Islet of Langerhans (tissue), 1 donor: Measurements from ENCODE around the gene SDHA.
"Not testable (repeated sequence)": the region's sequence is repeated elsewhere in the genome, so short reads cannot be mapped to it uniquely, and the experiment has no call there.

Experiments
- FAIRE-seq: peaks from one replicate; lab custom pipeline; 2011; peaks lifted over from hg19 to GRCh38; lab: Jason Lieb, UNC

The SDHA gene

GRCh38 chr5:257148-257547 lies 39.0 kb downstream of the SDHA start:
- no peak for FAIRE-seq

GRCh38 chr5:263275-263974 lies 45.3 kb downstream of the SDHA start:
- FAIRE-seq: not testable (repeated sequence)

DNA sequence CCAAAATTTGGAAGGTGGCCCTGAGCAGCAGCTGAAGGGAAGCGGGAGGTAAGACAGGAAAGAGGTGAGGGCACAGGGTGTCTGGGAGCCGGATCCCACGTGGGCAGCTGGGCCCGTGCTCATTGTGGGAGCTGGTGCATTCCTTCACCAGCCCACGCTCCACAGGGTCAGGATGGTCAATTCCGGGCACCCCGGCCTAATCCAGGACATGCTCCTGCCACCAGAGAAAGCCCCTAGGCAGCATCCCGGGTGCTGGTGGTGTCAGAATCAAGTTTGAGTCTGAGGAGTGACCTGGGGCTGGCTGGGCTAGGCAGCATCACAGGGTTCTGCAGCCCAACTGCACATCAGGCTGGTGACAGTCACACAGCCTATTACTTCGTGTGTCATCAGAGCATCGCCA lies 46.2 kb downstream of the SDHA start:
- FAIRE-seq: no peak

DNA sequence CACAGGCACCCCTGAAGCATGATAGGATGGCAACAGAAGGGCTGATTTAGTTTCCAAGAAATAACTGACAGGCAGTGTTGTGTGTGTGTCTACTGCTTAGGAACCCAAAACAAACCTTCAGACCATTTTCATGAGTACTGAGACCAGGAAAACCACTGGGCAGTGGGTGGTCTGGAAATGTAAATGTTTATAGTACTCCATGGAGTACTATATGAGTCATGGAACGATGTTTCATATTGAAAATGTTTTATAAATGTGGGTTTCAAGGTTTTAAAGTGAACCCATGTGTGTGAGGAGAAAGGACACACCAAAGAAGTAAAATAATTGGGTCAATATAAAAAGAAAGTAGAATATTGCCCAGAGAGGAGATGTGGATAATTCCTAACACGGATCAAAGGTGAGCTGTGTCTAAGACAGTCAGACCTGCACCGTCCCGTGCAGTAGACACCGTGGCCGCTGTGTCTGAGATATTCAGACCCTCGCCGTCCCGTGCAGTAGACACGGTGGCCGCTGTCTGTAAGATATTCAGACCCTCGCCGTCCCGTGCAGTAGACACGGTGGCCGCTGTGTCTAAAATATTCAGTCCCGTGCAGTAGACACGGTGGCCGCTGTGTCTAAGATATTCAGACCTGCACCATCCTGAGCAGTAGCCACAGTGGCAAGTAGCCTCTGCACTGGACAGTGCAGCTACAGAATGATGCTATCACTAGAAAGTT lies 48.3 kb downstream of the SDHA start:
- not testable (repeated sequence) for FAIRE-seq

- no peak for FAIRE-seq
Observed at GRCh38 chr5:267716-268115, 49.6 kb downstream of the SDHA start.

DNA sequence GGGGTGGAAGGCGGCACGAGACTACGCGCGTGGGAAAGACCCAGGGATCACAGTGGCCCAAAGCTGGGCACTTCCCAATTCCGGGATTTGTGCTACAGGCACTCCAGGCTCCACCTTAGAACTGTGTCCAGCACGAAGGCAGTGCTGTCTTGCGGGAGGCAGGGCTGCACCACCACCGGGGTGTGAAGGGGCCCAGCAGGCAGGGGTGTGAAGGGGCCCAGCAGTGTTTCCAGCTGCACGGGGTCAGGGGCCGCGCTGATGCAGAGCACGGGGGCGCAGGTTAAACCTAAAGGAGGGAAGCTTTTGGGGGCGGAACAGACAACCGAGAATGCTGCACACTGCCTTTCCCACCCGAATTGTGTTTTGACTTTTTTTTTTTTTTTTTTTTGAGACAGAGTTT lies 52.2 kb downstream of the SDHA start:
- FAIRE-seq: no peak

DNA sequence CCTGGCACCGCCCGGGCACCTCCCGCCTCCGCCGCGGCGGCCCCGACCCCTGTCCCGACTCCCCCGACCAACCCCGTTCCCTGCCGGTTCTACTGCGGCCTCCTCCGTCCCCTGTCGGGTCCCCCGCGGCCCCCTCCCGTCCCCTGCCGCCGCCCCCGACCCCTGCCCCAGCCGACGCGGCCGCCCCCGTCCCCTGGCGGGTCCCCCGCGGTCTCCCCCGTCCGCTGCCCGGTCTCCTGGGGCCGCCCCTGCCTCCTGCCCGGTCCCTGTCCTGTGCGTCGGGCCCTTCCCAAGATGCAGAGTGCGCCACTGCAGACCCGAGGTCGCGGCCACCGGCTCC lies 53.7 kb downstream of the SDHA start:
- not testable (repeated sequence) for FAIRE-seq

GRCh38 chr5:273091-273490 lies 55.0 kb downstream of the SDHA start:
- not testable (repeated sequence) for FAIRE-seq

DNA sequence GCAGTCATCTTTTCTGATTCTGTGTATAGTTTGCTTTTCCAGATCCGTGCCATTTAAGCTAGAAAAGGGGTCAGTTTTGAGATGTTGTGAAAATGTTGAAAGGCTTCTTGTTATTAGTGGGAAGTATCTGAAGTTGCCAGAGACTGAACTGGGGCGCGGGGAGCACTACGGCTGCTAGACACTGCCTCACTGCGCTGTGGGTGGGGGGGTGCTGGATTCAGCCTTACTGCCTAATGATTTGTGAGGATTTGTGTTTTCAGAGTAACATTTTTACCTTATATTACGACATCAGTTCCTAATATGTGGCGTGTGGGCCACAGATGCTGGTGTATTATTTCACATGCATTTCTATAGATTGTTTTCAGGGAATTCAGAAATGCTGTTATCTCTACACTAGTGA lies 55.4 kb downstream of the SDHA start:
- not testable (repeated sequence) for FAIRE-seq

DNA sequence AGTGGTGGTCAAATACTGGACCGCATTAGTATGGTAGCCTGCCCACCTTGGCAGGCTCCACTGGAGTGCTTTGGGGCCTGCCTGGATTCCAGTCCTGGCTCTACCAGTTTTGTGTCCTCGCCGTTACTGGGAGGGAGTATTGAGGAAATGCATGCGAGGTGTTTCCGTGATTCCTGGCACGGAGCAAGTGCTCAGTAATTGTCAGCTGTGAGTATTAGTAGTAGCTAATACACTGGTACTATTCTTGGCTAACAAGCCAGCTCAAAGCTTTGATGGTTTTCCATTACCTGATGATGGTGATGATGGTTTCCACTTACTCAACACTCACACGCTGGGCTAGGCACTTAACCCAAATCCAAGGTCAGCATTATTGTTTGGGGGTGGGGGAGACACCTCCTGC lies 56.2 kb downstream of the SDHA start:
- not testable (repeated sequence) for FAIRE-seq

GRCh38 chr5:278646-279045 lies 60.5 kb downstream of the SDHA start:
- FAIRE-seq: no peak

- not testable (repeated sequence) for FAIRE-seq
Observed at GRCh38 chr5:279051-279665, 61.0 kb downstream of the SDHA start.

DNA sequence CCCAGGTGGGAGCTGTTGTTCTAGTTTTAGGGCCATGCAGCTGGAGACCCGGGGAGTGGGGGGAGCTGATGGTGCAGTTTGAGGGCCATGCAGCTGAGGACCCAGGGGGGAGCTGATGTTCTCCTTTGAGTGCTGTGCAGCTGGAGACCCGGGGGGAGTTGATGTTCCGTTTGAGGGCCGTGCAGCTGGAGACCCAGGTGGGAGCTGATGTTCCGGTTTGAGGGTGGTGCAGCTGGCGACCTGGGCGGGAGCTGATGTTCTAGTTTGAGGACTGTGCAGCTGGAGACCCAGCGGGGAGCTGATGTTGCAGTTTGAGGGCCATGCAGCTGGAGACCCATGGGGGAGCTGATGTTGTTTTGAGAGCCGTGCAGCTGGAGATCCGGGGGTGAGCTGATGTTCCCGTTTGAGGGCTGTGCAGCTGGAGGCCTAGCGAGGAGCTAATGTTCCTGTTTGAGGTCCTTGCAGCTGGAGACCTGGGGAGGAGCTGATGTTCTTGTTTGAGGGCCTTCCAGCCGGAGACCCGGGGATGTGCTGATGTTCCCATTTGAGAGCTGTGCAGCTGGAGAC lies 68.0 kb downstream of the SDHA start:
- no peak for FAIRE-seq

- FAIRE-seq: not testable (repeated sequence)
Observed at GRCh38 chr5:290200-290599, 72.1 kb downstream of the SDHA start.

GRCh38 chr5:291345-291744 lies 73.2 kb downstream of the SDHA start:
- FAIRE-seq: not testable (repeated sequence)

GRCh38 chr5:294788-295187 lies 76.7 kb downstream of the SDHA start:
- not testable (repeated sequence) for FAIRE-seq

DNA sequence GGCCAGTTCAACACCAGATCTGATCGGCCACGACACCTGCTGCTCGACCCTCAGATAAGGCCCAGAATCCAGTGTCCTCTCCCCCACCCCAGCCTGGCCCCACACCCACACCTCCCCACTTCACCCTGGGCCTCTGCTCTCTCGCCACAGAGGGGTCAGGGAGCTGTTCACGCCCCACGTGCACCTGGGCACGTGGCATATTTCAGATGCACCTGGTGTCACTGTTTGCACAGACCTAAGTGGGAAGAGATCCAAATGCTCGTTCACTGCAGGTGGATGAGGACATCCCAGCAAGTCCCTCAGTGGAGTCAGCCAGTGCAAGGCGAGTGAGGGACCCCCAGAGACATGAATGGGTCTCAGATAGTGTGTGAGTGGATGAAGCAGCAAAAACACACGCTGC lies 78.1 kb downstream of the SDHA start:
- not testable (repeated sequence) for FAIRE-seq

DNA sequence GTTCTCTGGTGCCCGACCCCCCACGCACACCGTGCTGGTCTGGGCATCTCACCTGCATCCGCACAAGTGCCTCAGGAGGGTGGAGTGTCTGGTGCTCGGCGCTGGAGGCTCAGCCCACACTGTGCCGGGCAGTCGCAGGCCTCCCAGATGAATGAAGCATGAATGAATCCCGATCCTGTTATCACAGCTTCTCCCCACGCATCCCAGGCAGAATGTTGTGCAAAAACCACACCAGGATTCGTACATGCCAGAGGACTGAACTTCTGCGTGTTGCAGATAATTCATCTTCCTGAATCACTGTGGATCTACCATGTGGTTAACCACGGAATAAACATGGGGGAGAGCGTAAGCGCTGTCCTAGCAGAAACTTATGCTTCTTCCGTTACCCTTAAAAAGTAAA lies 78.8 kb downstream of the SDHA start:
- FAIRE-seq: not testable (repeated sequence)

- FAIRE-seq: not testable (repeated sequence)
Observed at GRCh38 chr5:297448-297847, 79.3 kb downstream of the SDHA start.

DNA sequence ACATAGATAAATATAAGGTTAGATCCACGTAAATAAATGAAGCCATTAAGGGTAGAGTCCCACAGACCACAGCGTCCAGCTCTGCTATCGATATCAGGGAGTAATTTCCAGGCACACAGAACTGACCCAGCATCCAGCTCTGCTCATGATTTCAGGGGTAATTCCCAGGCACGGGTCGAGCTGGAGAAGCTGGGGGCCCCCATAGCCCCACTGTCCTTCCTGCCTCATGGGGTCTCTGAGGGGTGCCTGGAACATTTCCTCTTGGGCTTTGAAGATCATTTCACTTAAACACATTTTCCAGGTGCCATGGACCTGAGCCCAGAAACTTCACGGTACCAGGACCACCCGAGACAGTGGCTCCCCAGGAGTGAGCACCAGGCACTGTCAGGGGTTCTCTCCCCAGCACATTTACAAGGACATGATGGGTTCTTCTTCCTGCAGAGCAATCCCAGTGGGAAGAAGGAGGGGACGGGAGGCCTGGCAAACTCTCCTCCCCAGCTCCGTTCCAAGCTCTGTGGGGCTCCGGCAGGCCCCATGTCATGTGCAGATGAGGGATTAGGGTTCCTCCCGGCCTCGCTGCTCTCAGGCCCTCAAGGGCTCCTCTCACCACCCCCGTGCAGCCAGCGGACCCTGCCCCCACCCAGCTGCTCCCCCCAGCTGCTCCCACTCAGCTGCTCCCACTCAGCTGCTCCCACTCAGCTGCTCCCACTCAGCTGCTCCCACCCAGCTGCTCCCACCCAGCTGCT lies 80.0 kb downstream of the SDHA start:
- FAIRE-seq: not testable (repeated sequence)

DNA sequence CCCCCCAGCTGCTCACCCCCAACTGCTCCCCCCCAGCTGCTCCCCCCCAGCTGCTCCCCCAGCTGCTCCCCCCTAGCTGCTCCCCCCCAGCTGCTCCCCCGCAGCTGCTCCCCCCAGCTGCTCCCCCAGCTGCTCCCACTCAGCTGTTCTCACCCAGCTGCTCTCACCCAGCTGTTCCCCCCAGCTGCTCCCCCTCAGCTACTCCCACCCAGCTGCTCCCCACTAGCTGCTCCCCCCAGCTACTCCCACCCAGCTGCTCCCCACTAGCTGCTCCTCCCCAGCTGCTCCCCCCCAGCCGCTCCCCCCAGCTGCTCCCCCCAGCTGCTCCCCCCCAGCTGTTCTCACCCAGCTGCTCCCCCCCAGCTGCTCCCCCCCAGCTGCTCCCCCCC lies 80.6 kb downstream of the SDHA start:
- FAIRE-seq: no peak

- FAIRE-seq: not testable (repeated sequence)
Observed at GRCh38 chr5:299921-300320, 81.8 kb downstream of the SDHA start.
